ENCODE data around the gene PPP2R1B. TPM values are rescaled to one million over a fixed set of nuclear protein-coding genes. Genes with fewer than 3 reads are reported as not detected.

Gene PPP2R1B
- total RNA-seq, 1 experiment from 2014 or later, result 105 TPM

DNA sequence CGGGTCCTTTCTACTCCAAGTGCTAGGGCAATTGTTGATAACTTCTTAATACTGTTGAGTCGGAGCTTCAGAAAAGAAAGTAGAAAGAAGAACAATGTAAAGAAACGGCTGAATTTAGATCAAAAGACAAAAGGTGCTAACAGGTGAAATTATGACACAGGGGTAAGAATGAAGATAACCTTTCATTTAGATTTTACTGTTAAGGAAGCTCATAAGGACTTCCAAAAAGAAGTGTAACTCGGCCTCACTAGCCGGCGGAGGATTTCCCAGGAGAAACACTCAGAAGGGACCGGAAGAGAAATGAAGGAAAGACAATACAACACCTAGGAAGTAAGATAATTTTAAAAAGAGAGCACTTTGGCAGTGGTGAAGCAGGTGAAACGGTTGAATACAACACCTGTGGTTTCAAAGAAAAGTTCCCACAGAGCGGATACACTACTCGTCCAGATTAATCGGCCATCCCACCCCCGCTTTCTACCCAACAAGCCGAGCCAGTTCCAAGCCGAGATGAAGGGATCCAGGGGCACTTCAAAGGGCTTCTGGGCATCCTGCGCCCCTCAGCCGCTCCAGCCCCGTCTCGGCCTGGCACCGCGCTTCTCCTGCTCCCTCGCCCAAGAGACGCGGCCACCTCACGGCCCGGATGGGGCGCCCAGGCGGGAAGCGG lies 737 bp downstream of the PPP2R1B start:
- H2BK12ac ChIP-seq (ENCODE audit: insufficient read length, low read depth, low read length), result no peak overlapping the region
- H3K9me3 Mint-ChIP-seq, result no peaks in the 10 kb centered on the region
- H4K91ac ChIP-seq (ENCODE audit: insufficient read length, low read depth, low read length), result no peak overlapping the region
- no peak overlapping the region for H4K5ac ChIP-seq (ENCODE audit: insufficient read length, low read depth, low read length)
- H3K79me1 ChIP-seq (ENCODE audit: insufficient read depth, low read depth, low read length, poor library complexity, severe bottlenecking), result peaks cover 6% of the 10 kb centered on the region
- H2AK5ac ChIP-seq (ENCODE audit: insufficient read length, low read length), result no peak overlapping the region
- TF ChIP-seq, protein P1, sequence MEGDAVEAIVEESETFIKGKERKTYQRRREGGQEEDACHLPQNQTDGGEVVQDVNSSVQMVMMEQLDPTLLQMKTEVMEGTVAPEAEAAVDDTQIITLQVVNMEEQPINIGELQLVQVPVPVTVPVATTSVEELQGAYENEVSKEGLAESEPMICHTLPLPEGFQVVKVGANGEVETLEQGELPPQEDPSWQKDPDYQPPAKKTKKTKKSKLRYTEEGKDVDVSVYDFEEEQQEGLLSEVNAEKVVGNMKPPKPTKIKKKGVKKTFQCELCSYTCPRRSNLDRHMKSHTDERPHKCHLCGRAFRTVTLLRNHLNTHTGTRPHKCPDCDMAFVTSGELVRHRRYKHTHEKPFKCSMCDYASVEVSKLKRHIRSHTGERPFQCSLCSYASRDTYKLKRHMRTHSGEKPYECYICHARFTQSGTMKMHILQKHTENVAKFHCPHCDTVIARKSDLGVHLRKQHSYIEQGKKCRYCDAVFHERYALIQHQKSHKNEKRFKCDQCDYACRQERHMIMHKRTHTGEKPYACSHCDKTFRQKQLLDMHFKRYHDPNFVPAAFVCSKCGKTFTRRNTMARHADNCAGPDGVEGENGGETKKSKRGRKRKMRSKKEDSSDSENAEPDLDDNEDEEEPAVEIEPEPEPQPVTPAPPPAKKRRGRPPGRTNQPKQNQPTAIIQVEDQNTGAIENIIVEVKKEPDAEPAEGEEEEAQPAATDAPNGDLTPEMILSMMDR (conservative IDR thresholded peaks at IDR 0.05), result no peak
- no peak overlapping the region for H4K8ac ChIP-seq (replicated peaks; ENCODE audit: insufficient read length, low read depth, low read length)
- H3K9ac ChIP-seq (ENCODE audit: extremely low read depth, insufficient read length, low read length), result peak overlapping the region; percentile 77
- no peak overlapping the region for H3K4ac ChIP-seq (ENCODE audit: low read depth, low read length)
- H3K23me2 ChIP-seq (ENCODE audit: insufficient read length, low read depth, low read length, poor library complexity, severe bottlenecking), result peaks cover 11% of the 10 kb centered on the region
- no peak overlapping the region for H2BK5ac ChIP-seq (ENCODE audit: insufficient read length, low read length)
- no CpG with 5 or more reads among the region's 28 CpGs for WGBS (ENCODE audit: extremely low coverage, insufficient read length, low lambda C conversion rate)
- no peak overlapping the region for H2AFZ ChIP-seq (ENCODE audit: low read length)
- H3K27ac ChIP-seq (ENCODE audit: insufficient read length, low read depth, low read length), result no peak overlapping the region
- no peaks in the 10 kb centered on the region for H4K20me1 ChIP-seq (ENCODE audit: control insufficient read depth, insufficient read depth, insufficient read length)
- no peak overlapping the region for H2BK120ac ChIP-seq (ENCODE audit: low read depth, low read length, poor library complexity, severe bottlenecking)
- no peak overlapping the region for H2BK15ac ChIP-seq (ENCODE audit: low read depth, low read length)
- no peak overlapping the region for H3K18ac ChIP-seq (ENCODE audit: insufficient read length, low read depth, low read length)
- H3K27me3 Mint-ChIP-seq (ENCODE audit: low read depth), result no peaks in the 10 kb centered on the region
- no peak overlapping the region for H2BK20ac ChIP-seq (ENCODE audit: low read depth, low read length, poor library complexity, severe bottlenecking)
- H3K79me2 ChIP-seq (ENCODE audit: insufficient read depth, low read length), result 0 out of 2 replicates have a peak, but pooled peaks cover 5% of the 10 kb centered on the region
- no peaks in the 10 kb centered on the region for H3K27me3 ChIP-seq (ENCODE audit: insufficient read depth, low read length)
- peaks cover 30 to 41% of the 10 kb centered on the region in 2 experiments for H3K4me1 Mint-ChIP-seq
- no peak overlapping the region for H3K23ac ChIP-seq (ENCODE audit: insufficient read length, low read depth, low read length)
- H3K14ac ChIP-seq (ENCODE audit: insufficient read depth, low read length), result peak overlapping the region; percentile 94; the same call in 1 of the 2 replicates
- H3K27ac Mint-ChIP-seq, result peak overlapping the region; percentile 17 to 100 (median 99); a peak in 5 of 7 replicates
- no peak overlapping the region for H3K56ac ChIP-seq (ENCODE audit: insufficient read length, low read depth, low read length)
- no peak for DNase-seq
- H3K4me3 Mint-ChIP-seq, result peak overlapping the region; percentile 99 to 100
- H3T11ph ChIP-seq (ENCODE audit: low read length), result no peak overlapping the region
- H3K36me3 Mint-ChIP-seq (ENCODE audit: insufficient read depth in 1 of 3, low read depth in 3 of 3), result peaks cover 22 to 45% (median 39%) of the 10 kb centered on the region in 3 experiments
- peaks cover 3% of the 10 kb centered on the region; the same call in 1 of the 2 replicates for H3K4me1 ChIP-seq (ENCODE audit: insufficient read depth, low read length)
- H3K4me2 ChIP-seq (ENCODE audit: insufficient read depth, insufficient read length, low read length), result peak overlapping the region; percentile 85
- no peaks in the 10 kb centered on the region for H3K9me3 ChIP-seq (ENCODE audit: control insufficient read depth, low read depth, low read length)
